Measurements from ENCODE around the gene SLC26A11. TPM values are rescaled to one million over a fixed set of nuclear protein-coding genes. Genes with fewer than 3 reads are reported as not detected.
"Not testable (repeated sequence)": the region's sequence is repeated elsewhere in the genome, so short reads cannot be mapped to it uniquely, and the experiment has no call there.

The SLC26A11 gene
- polyA plus RNA-seq, 1 donor, result 11.0 TPM

- DNase-seq, result no peak
Measured at GRCh38 chr17:80245566-80246265, 25.5 kb downstream of the SLC26A11 start.

GRCh38 chr17:80246266-80246681 is 26.0 kb downstream of the SLC26A11 start:
- no peak for DNase-seq

DNA sequence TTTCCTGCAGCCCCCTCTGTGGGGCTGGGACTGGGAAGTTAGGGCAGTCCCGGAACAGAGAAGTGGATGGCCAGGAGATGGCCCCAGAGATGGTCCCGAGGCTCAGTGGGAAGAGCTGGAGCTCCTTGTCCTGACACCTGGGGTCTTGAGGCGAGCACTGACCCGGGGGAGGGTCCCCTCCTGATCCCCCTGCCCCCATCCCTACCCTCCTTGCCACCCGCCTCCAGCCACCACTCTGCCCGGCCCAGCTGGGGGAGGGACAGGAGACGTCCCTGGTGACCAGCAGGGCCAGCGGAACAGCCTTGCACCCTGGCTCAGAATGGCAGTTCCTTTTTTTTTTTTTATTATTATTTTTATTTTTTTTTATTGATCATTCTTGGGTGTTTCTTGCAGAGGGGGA is 26.5 kb downstream of the SLC26A11 start:
- DNase-seq, result no peak

- no peak for DNase-seq
Measured at GRCh38 chr17:80247561-80247960, 27.3 kb downstream of the SLC26A11 start.

GRCh38 chr17:80248001-80248893 is 28.0 kb downstream of the SLC26A11 start:
- no peak for DNase-seq

GRCh38 chr17:80248894-80249710 is 28.9 kb downstream of the SLC26A11 start:
- DNase-seq, result no peak

GRCh38 chr17:80251966-80252365 is 31.7 kb downstream of the SLC26A11 start:
- no peak for DNase-seq

DNA sequence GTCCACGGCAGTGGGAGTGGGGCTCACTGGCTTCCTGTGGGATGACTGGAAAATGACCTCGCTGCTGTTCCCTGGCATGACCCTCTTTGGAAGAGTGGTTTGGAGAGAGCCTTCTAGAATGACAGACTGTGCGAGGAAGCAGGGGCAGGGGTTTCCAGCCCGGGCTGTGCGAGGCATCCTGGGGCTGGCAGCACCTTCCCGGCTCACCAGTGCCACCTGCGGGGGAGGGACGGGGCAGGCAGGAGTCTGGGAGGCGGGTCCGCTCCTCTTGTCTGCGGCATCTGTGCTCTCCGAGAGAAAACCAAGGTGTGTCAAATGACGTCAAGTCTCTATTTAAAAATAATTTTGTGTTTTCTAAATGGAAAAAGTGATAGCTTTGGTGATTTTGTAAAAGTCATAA is 32.6 kb downstream of the SLC26A11 start:
- DNase-seq, result no peak

DNA sequence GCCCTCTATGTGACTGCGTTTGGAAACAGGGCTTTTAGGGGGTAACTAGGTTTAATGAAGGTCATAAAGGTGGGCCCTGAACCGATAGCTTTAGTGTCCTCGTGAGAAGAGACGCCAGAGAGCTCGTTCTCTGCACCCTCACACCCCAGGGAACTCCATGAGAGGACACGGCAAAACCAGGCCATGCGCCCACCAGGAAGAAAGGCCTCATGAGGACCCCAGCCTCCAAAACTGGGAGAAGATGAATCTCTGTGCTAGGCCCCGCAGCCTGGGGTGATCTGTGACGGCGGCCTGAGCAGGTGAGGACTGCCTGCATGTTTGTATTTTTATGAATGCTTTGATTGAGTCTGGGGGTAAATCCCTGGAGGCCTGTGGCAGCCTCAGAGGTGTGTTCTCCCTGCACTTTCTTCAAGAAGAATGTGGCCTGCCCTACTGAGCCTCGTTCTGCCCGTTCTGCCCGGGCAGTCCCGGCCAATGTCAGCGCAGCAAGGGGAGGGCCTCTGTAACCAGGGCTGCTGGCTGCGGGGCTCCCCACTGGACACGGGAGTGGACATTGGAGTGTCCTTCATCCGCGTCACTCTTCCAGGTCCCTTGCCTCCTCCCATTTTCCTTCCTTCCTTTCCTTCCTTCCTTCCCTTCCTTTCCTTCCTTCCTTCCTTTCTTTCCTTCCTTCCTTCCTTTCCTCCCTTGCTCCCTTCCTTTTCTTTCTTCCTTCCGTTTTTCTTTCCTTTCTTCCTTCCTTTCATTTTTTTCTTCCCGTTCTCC is 33.6 kb downstream of the SLC26A11 start:
- DNase-seq, result no peak

- DNase-seq, result no peak
Measured at GRCh38 chr17:80254396-80255251, 34.4 kb downstream of the SLC26A11 start.

DNA sequence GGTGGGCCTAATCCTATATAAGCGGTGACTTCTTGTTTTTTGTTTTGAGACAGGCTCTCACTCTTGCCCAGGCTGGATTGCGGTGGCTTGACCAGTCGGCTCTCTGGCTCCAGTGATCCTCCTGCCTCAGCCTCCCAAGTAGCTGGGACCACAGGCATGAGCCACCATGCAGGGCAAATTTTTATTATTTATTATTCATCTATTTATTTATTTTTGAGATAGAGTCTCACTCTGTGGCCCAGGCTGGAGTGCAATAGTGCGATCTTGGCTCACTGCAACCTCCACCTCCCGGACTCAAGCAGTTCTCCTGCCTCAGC is 35.8 kb downstream of the SLC26A11 start:
- no peak for DNase-seq

- DNase-seq, result no peak
Measured at GRCh38 chr17:80257716-80258213, 37.5 kb downstream of the SLC26A11 start.

DNA sequence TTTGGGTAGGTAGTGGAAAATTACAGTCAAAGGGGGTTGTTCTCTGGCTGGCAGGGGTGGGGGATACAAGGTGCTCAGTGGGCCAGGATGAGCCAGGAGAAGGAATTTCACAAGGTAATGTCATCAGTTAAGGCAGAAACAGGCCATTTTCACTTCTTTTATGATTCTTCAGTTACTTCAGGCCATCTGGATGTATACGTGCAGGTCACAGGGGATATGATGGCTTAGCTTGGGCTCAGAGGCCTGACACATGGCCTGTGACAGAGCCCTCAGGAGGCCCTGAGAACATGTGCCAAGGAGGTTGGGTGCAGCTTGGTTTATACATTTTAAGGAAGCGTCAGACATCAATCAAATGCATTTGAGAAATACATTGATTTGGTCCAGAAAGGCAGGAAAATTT is 38.1 kb downstream of the SLC26A11 start:
- DNase-seq, result not testable (repeated sequence)

- no peak for DNase-seq
Measured at GRCh38 chr17:80259457-80260068, 39.3 kb downstream of the SLC26A11 start.

DNA sequence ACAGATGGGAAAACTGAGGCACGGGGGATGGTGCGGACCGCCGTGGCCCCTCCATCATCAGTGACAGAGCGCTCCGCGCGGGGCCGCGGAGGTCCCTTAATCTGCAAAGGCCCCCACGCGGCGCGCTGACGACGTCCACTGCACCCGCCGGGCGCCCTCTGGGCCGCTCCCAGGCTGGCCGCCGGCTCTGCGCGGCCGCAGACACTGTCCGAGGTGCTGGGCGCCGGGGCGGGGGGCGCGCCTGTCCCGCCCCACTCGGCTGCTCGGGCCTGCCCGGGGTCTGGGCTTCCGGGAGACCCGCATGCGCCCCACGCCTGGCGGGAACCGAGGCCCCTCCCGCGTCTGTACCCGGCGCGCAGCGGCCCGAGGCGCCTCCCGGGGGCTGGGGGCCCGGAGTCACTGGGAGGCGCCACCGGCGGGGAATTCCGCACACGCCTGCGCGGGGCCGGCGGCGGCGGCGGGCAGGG is 39.9 kb downstream of the SLC26A11 start:
- peak; percentile 68 for DNase-seq

DNA sequence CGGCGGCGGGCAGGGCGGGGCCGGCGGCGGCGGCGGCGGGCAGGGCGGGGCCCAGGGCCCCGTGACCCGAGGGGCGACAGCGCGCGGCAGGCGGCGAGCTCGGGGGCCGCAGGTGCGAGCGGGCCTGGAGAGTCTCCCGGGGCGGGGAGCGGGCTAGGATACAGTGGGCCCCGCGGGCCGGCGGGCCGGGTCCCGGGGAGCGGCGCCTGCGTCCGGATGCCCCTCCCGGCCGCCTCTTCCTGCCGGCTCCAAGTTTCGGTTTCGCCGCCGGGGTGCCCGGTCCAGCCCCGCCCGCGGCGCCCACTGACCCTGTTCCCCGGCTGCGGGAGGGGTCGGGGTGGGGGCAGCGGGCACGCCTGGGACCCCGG is 40.5 kb downstream of the SLC26A11 start, which contains the start of gene RNF213:
TSS of gene RNF213 (plus strand) at position 62 of the 368 bp plus-strand sequence. CDS start 2,830 bp downstream, outside the sequence.
- DNase-seq, result peak; percentile 42

DNA sequence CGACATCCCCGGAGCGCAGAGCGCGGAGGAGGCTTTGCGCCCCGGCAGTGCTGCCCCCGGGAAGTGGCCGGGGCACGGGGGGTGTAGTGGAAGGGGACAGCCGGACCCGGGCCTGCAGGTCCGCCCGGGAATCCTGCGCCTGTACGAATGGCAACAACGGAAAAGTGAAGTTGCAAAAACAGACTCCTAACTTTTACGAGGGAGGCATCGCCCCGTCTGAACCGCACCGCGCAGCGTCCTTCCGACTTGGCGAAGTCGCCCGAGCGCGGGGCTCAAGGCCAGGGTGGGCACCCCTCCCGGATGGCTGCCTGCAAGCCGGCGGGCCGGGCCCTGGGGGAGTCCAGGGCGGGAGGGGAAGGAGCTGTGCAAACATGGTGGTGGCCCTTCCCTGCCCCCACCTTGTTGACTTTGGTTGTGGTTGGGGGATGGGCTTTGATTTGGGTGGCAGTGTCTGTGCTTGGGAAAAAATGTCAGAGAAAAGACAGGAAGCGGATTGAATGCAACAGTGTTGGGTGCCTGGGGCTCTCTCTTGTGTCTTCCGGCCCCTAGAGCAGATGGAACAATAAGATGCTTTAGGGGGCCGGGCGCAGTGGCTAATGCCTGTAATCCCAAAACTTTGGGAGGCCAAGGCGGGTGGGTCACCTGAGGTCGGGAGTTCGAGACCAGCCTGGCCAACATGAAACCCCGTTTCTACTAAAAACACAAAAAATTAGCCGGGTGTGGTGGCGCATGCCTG is 41.1 kb downstream of the SLC26A11 start:
- DNase-seq, result peak; percentile 52

DNA sequence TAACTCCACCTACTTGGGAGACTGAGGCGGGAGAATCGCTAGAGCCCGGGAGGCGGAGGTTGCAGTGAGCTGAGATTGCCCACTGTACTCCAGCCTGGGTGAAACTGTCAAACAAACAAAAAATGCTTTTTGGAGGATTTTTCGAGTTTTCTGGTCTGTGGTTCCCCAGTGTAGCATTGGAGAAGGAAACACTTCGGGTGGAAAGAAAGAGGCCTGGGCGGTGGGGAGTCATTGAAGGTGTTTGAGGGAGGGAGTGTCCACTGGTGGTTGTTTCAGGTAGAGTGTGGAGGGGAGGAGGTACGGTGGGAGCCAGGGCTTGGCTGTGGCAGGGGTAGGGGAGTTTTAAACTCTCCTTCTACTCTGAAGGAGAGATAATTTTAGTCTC is 41.7 kb downstream of the SLC26A11 start:
- DNase-seq, result no peak

- DNase-seq, result no peak
Measured at GRCh38 chr17:80262291-80262690, 42.1 kb downstream of the SLC26A11 start.

GRCh38 chr17:80262775-80263244 is 42.6 kb downstream of the SLC26A11 start:
- no peak for DNase-seq

Measured in hindlimb muscle (tissue), 1 donor.